Subcutaneous abdominal adipose tissue (tissue), 5 donors: ENCODE measurements around the gene ITFG1.
"Not testable (repeated sequence)": the region's sequence is repeated elsewhere in the genome, so short reads cannot be mapped to it uniquely, and the experiment has no call there.

ENCODE experiments used
- H3K27ac ChIP-seq: one replicate; pipeline ENCODE4 v1.7.0; 2013; ENCODE audit warnings: low read depth, mild to moderate bottlenecking, inconsistent platforms, low read length, moderate library complexity
- H3K27me3 ChIP-seq, 5 donors: one replicate each; pipeline ENCODE4 v1.7.0; 2013; ENCODE audit warnings: low read length in 5 of 5, inconsistent platforms in 1 of 5; ENCODE audit not compliant: control insufficient read depth in 5 of 5, insufficient read depth in 4 of 5
- H3K36me3 ChIP-seq, 5 donors: one replicate each; pipeline ENCODE4 v1.7.0; 2013; ENCODE audit warnings: low read length in 5 of 5; ENCODE audit not compliant: control insufficient read depth in 5 of 5, insufficient read depth in 5 of 5
- H3K4me1 ChIP-seq, 5 donors: one replicate each; pipeline ENCODE4 v1.7.0; 2013; ENCODE audit warnings: low read length in 5 of 5, mild to moderate bottlenecking in 3 of 5, moderate library complexity in 1 of 5; ENCODE audit not compliant: control insufficient read depth in 5 of 5, insufficient read depth in 5 of 5
- H3K4me3 ChIP-seq, 5 donors: one replicate each; pipeline ENCODE4 v1.7.0; 2013; ENCODE audit warnings: low read length in 5 of 5, low read depth in 1 of 5
- H3K9ac ChIP-seq, 5 donors: one replicate each; pipeline ENCODE4 v1.7.0; 2013; ENCODE audit warnings: low read length in 5 of 5, mild to moderate bottlenecking in 4 of 5, moderate library complexity in 3 of 5
- H3K9me3 ChIP-seq, 5 donors: one replicate each; pipeline ENCODE4 v1.7.0; 2013; ENCODE audit warnings: low read length in 5 of 5; ENCODE audit not compliant: control insufficient read depth in 5 of 5
- donor health status: healthy.
- donor health status: healthy.
- donor health status: healthy.
- donor health status: healthy.
- donor health status: healthy.

The ITFG1 gene

DNA sequence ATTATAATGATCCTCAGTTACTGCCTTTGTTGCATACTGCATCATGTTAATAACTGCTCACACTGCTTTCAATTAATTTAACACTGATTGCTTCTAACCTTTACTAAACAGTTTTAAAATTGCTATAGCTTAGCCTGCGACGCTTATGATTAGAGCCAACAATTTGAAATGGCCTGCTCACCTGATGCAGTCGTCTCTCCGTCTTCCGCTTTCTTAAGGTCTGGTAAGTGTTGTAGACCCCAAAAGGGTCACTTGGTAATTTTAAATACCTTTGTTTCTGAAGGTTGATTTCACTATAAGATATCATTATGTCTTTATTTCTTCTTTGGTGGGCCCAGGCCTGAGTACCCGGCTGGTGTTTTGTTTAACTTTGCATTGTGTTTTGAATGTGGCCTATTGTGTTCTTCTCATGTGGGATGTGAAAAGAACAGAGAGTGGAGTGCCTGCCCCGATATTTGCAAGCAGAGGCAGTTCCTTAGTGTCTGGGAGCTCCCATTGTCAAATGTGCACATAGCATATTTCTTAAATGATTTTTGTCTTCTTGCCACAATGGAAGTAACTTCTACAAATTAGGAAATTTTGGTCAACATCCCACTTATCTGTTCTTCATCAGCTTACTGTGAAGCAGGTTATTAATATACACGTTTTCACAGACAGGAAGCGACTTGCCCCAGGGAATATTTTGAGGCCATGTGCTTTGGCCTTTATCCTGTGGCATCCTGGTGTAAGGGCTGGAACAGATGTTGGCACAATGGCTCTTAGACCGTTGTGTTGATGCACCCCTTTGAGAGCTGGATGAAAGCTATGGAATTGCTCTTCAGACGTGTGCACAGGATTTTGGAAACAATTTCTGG lies 3.1 kb upstream of the ITFG1 start:
- Histone ChIP-seq H3K4me3 (no peak overlapping the region), H3K36me3 (peaks cover 0 to 6% (median 0%) of the 10 kb centered on the region in 5 donors), H3K9ac (no peak overlapping the region), H3K4me1 (peaks cover 8 to 49% (median 42%) of the 10 kb centered on the region in 5 donors), H3K27ac (no peak overlapping the region), H3K27me3 (no peaks in the 10 kb centered on the region), H3K9me3 (no peaks in the 10 kb centered on the region)

DNA sequence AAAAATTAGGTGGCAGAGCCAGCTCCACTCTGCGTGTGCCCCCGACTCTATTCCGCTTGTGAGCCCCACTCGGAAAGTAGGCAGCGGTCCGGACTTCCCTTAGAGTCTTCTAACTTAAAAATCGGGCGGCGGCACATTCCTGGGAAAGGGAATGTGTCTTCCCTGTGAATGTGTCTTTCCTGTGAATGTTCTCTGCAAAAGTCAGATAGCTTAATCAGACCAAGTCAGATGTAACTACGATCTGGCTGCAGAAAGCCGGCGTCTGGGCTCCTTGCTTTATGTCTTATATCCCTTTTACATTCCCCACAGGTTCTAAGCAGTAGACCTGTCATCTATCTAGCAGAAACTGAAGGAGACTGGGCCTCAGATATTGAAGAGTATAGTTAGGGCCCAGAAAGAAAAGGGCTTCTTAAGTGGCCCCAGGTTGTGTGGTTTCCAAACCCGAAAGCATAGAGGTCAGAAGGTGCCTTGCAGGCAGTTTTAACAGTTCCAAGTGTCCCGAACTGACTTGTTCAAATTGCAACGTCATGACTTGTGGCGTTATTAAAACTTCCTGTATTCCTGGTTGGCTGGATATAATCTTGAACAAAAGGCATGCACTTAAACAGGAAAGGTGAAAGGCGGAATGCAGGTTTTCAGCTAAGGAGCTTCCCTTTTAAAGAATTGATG lies 869 bp upstream of the ITFG1 start:
- no peaks in the 10 kb centered on the region for H3K27me3 ChIP-seq
- peaks cover 8 to 49% (median 42%) of the 10 kb centered on the region in 5 donors for H3K4me1 ChIP-seq

DNA sequence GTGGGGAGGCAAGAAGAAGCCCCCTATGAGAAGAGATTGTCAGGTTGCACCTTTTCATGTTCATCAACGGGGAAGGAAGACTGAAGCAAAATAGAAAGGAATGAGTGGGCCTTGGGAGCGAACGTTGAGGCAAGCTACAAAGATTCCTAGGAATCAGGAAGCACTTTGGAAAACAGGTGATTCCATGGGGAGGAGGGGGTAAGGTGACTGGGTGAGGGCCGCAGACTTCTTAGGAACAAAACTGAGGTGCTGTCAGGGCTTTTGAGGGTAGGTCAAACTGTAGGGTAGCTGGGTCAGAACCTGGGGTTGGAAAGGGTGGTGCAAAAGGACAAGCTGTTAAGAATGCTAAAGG lies 528 bp downstream of the ITFG1 start:
- H3K27me3 ChIP-seq, result no peaks in the 10 kb centered on the region
- H3K4me1 ChIP-seq, result peaks cover 6 to 49% (median 38%) of the 10 kb centered on the region in 5 donors
- peak overlapping the region; percentile 95 for H3K27ac ChIP-seq
- H3K9ac ChIP-seq, result peak overlapping the region; percentile 76 to 99 (median 97)
- H3K9me3 ChIP-seq, result no peaks in the 10 kb centered on the region
- peaks cover 0 to 11% (median 6%) of the 10 kb centered on the region in 5 donors for H3K36me3 ChIP-seq
- peak overlapping the region; percentile 92 to 99 (median 92) for H3K4me3 ChIP-seq

More for the DNA sequence above, 869 bp upstream of the ITFG1 start:
- Histone ChIP-seq H3K27ac (peak overlapping the region; percentile 95), H3K9ac (peak overlapping the region; percentile 76 to 99 (median 96)), H3K4me3 (peak overlapping the region; percentile 92 to 96 (median 92)), H3K36me3 (peaks cover 0 to 11% (median 6%) of the 10 kb centered on the region in 5 donors), H3K9me3 (no peaks in the 10 kb centered on the region)

DNA sequence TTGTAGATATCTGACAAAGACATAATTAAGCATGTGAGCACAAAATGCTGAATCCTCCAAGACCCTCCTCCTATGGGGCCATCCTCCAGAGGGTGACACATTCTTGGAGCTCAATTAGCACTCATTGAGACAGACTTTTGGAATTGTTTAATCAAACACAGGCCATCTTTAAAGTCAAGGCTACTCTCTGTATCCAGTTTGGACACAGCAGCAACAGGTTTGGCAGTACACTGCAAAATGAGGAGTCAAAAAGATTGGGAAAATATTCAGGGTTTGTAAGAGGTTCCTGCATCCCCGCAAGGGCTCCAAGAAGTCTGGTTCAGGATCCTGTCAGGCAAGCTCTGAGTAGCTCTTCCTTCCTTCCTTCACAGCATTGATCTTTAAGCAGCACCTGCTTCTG lies 1.3 kb downstream of the ITFG1 start:
- H3K9ac ChIP-seq, result peak overlapping the region in 2 of 5 donors; percentile 76 to 96
- H3K9me3 ChIP-seq, result no peaks in the 10 kb centered on the region
- H3K36me3 ChIP-seq, result peaks cover 0 to 11% (median 6%) of the 10 kb centered on the region in 5 donors
- peaks cover 6 to 44% (median 38%) of the 10 kb centered on the region in 5 donors for H3K4me1 ChIP-seq
- peak overlapping the region; percentile 92 to 99 (median 92) for H3K4me3 ChIP-seq
- H3K27me3 ChIP-seq, result no peaks in the 10 kb centered on the region
- H3K27ac ChIP-seq, result no peak overlapping the region

DNA sequence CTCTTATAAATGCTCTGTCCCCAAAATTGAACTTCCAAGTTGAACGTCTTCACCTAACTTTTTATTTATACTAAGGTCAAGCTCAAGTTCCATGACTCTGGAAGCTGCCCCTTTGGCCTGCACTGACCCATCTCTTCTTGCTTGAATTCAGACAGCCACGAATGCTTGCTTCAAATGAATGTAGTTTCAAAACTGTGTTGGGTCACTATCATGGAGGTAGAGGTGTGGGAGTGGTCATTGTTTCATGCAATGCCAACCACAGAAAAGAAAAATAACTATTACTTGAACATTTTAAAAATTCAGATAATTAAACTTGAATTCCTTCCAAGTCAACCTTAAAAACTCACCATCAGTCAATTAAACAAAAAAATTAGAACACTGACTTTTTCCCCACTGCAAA lies 2.5 kb downstream of the ITFG1 start:
- Histone ChIP-seq H3K36me3 (peaks cover 4 to 16% (median 9%) of the 10 kb centered on the region in 5 donors), H3K27ac (no peak overlapping the region), H3K9ac (no peak overlapping the region), H3K9me3 (no peaks in the 10 kb centered on the region), H3K4me3 (no peak overlapping the region), H3K27me3 (no peaks in the 10 kb centered on the region), H3K4me1 (peaks cover 3 to 33% (median 28%) of the 10 kb centered on the region in 5 donors)

DNA sequence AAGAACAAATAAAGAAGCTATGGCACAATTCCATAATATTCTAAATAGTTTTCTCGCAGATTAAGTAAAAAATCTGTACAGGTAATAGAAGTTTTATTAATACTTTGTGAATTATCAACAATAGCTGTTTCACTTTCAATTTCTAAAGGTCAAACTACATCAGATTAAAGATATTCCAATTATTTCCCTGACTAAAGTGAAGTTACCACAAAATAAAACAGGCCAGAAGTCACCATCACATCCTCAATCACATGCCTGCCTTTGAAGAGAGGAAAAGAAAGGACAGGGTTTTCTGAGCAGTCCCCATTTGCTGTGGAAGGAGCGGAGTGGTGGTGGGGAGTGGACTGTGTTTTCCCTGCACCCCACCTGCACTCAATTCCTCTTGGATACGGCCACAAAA lies 11.1 kb downstream of the ITFG1 start:
- peaks cover 18 to 50% (median 41%) of the 10 kb centered on the region in 5 donors for H3K36me3 ChIP-seq
- H3K27ac ChIP-seq, result no peak overlapping the region
- no peaks in the 10 kb centered on the region for H3K27me3 ChIP-seq
- H3K4me3 ChIP-seq, result peak overlapping the region in 1 of 5 donors; percentile 11
- peaks cover 0 to 6% (median 3%) of the 10 kb centered on the region in 5 donors for H3K4me1 ChIP-seq
- H3K9ac ChIP-seq, result peak overlapping the region in 1 of 5 donors; percentile 49
- no peaks in the 10 kb centered on the region for H3K9me3 ChIP-seq

DNA sequence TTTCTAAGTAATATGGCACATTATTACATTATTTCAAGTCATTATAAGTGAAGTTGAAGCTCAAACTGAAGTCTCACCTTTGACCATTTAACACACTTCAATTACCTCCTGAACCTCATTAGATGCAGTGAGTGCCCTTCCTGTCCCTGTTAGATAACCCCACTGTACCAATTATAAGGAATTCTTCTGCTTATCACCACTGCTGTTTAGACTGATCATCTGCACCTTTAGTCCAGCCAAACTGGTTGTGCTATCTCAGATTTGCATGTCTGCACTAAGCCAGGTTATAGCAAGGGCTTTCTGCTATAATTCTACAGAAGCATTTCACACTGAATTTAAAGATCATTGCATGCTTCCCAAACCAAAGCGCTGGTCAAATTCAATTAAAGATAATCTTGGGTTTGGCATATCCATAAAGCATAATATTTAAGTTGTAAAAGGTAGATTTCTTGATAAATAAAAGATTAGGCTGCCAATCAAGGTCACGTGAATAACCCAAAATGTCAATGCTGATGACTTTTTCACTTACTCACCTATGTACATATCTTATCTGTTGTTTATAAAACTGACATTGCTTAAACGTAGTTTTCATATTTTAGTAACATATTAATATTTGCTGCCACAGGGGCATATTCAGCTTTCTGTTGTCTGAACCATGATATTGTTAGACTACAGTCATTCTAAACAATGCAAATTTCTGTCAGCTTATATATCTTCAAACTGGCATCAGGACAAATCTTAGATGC lies 11.9 kb downstream of the ITFG1 start:
- Histone ChIP-seq H3K27ac (no peak overlapping the region), H3K36me3 (peaks cover 18 to 46% (median 39%) of the 10 kb centered on the region in 5 donors), H3K4me3 (no peak overlapping the region), H3K9ac (no peak overlapping the region), H3K27me3 (no peaks in the 10 kb centered on the region), H3K4me1 (peaks cover 0 to 6% (median 3%) of the 10 kb centered on the region in 5 donors), H3K9me3 (no peaks in the 10 kb centered on the region)

- Histone ChIP-seq H3K9me3 (no peaks in the 10 kb centered on the region), H3K36me3 (peaks cover 3 to 29% (median 22%) of the 10 kb centered on the region in 5 donors), H3K27me3 (no peaks in the 10 kb centered on the region), H3K4me1 (peaks cover 0 to 6% (median 3%) of the 10 kb centered on the region in 5 donors), H3K9ac (no peak overlapping the region), H3K27ac (no peak overlapping the region), H3K4me3 (no peak overlapping the region)
Observed at GRCh38 chr16:47446431-47446830, 14.4 kb downstream of the ITFG1 start.

DNA sequence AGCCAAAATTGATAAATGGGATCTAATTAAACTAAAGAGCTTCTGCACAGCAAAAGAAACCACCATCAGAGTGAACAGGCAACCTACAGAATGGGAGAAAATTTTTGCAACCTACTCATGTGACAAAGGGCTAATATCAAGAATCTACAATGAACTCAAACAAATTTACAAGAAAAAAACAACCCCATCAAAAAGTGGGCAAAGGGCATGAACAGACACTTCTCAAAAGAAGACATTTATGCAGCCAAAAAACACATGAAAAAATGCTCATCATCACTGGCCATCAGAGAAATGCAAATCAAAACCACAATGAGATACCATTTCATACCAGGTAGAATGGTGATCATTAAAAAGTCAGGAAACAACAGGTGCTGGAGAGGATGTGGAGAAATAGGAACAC lies 18.0 kb downstream of the ITFG1 start:
- H3K36me3 ChIP-seq, H3K27me3 ChIP-seq, H3K9ac ChIP-seq, H3K27ac ChIP-seq, H3K4me3 ChIP-seq, H3K4me1 ChIP-seq, H3K9me3 ChIP-seq: not testable (repeated sequence)
